ENCODE results near the gene DUSP28.
A peak's percentile ranks its signal among the peaks of the same experiment; 100 is the strongest.

DNA sequence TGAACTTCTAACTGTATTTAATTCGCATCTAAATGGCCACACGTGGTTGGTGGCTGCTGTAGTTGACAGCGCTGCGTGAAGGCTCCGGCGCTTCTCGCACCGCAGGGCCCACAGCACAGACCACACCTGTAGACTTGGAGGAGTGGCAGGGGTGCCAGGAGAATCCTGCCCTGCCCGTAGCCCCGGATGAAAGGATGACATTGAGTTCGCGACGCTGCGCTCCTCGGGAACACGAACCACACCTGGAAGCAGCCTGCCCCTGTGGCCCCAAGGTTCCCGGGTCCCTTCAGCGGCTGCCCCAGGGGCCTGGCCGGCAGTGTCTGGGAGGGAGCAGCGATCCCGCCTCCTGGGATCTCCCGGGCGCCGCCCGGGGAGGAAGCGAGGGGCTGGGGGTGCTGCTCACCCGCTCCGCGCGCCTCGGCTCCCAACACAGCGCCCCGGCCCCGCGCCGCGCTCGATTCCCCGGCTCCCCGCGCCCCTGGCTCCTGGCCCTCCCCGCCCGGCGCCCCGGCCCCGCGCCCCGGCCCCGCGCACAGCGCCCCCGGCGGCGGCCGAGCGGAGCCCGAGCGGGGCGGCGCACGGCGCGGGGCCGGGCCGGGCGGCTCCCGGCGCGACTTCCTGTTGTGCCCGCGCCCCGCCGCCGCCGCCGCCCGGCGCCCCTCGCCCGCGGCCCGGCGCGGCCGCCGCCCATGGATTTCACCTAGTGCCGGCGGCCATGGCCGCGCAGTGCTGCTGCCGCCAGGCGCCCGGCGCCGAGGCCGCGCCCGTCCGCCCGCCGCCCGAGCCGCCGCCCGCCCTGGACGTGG lies 7.9 kb downstream of the DUSP28 start, which contains the start of gene RNPEPL1:
- TF ChIP-seq, protein P1, sequence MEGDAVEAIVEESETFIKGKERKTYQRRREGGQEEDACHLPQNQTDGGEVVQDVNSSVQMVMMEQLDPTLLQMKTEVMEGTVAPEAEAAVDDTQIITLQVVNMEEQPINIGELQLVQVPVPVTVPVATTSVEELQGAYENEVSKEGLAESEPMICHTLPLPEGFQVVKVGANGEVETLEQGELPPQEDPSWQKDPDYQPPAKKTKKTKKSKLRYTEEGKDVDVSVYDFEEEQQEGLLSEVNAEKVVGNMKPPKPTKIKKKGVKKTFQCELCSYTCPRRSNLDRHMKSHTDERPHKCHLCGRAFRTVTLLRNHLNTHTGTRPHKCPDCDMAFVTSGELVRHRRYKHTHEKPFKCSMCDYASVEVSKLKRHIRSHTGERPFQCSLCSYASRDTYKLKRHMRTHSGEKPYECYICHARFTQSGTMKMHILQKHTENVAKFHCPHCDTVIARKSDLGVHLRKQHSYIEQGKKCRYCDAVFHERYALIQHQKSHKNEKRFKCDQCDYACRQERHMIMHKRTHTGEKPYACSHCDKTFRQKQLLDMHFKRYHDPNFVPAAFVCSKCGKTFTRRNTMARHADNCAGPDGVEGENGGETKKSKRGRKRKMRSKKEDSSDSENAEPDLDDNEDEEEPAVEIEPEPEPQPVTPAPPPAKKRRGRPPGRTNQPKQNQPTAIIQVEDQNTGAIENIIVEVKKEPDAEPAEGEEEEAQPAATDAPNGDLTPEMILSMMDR (IDR thresholded peaks at IDR 0.05): peak in 2 of 4 experiments; percentile 19 to 23
- TF ChIP-seq POLR2A (IDR thresholded peaks at IDR 0.05): peak in 1 of 2 donors; percentile 15
- no peak for TF ChIP-seq EP300 (IDR thresholded peaks at IDR 0.05)
- no peak for TF ChIP-seq POLR2AphosphoS5 (IDR thresholded peaks at IDR 0.05)

Measured in gastroesophageal sphincter (tissue), 3 donors.